ENCODE results near the gene CYP8B1.

CYP8B1 gene

GRCh38 chr3:42904076-42904475, 28.4 kb upstream of the CYP8B1 start:
- H3K4me3 ChIP-seq: no peak overlapping the region
- TF ChIP-seq FOXP2 (optimal IDR thresholded peaks at IDR 0.05; ENCODE audit: control extremely low read depth, extremely low read length, insufficient read depth) (no peak), EZH2 (IDR thresholded peaks at IDR 0.05) (no peak), POLR2AphosphoS5 (IDR thresholded peaks at IDR 0.05; ENCODE audit: borderline replicate concordance, low read depth, low read length) (no peak)

GRCh38 chr3:42902257-42902656, 26.6 kb upstream of the CYP8B1 start:
- Histone ChIP-seq H3K9me3 (ENCODE audit: low read depth, low read length) (no peaks in the 10 kb centered on the region), H3K27ac (no peak overlapping the region), H3K36me3 (ENCODE audit: insufficient read depth, low read length) (no peaks in the 10 kb centered on the region), H3K9ac (ENCODE audit: insufficient read length) (no peak overlapping the region), H3K4me3 (no peak overlapping the region)
- TF ChIP-seq FOXP2 (optimal IDR thresholded peaks at IDR 0.05; ENCODE audit: control extremely low read depth, extremely low read length, insufficient read depth): no peak
- no peak for TF ChIP-seq POLR2AphosphoS5 (IDR thresholded peaks at IDR 0.05; ENCODE audit: borderline replicate concordance, low read depth, low read length)
- no peak for TF ChIP-seq EZH2 (IDR thresholded peaks at IDR 0.05)
- no peak for DNase-seq (ENCODE audit: low read depth, low spot score)

More at GRCh38 chr3:42904076-42904475, 28.4 kb upstream of the CYP8B1 start:
- H3K27ac ChIP-seq: no peak overlapping the region
- H3K36me3 ChIP-seq (ENCODE audit: insufficient read depth, low read length): no peaks in the 10 kb centered on the region
- H3K9ac ChIP-seq (ENCODE audit: insufficient read length): no peak overlapping the region
- no peak for DNase-seq (ENCODE audit: low read depth, low spot score)
- H3K9me3 ChIP-seq (ENCODE audit: low read depth, low read length): no peaks in the 10 kb centered on the region

DNA sequence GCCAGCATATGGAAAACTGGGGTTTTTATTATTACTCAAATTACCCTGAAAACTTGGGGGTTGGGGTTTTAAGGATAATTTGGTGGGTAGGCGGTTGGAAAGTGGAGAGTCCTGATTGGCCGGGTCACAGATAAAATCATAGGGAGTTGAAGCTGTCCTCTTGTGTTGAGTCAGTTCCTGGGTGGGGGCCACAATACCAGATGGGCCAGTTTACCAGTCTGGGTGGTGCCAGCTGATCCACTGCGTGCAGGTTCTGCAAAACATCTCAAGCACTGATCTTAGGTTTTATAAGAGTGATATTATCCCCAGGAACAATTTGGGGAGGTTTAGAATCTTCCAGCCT, 25.4 kb upstream of the CYP8B1 start:
- H3K9ac ChIP-seq (ENCODE audit: insufficient read length): no peak overlapping the region
- no peak overlapping the region for H3K4me3 ChIP-seq
- no peak overlapping the region for H3K27ac ChIP-seq
- no peaks in the 10 kb centered on the region for H3K9me3 ChIP-seq (ENCODE audit: low read depth, low read length)
- TF ChIP-seq POLR2AphosphoS5 (IDR thresholded peaks at IDR 0.05; ENCODE audit: borderline replicate concordance, low read depth, low read length) (no peak), FOXP2 (optimal IDR thresholded peaks at IDR 0.05; ENCODE audit: control extremely low read depth, extremely low read length, insufficient read depth) (no peak), EZH2 (IDR thresholded peaks at IDR 0.05) (no peak)
- DNase-seq (ENCODE audit: low read depth, low spot score): no peak
- no peaks in the 10 kb centered on the region for H3K36me3 ChIP-seq (ENCODE audit: insufficient read depth, low read length)

- no peak for DNase-seq (ENCODE audit: low read depth, low spot score)
- H3K9me3 ChIP-seq (ENCODE audit: low read depth, low read length): no peaks in the 10 kb centered on the region
- TF ChIP-seq EZH2 (IDR thresholded peaks at IDR 0.05) (no peak), POLR2AphosphoS5 (IDR thresholded peaks at IDR 0.05; ENCODE audit: borderline replicate concordance, low read depth, low read length) (no peak), FOXP2 (optimal IDR thresholded peaks at IDR 0.05; ENCODE audit: control extremely low read depth, extremely low read length, insufficient read depth) (no peak)
- no peak overlapping the region for H3K9ac ChIP-seq (ENCODE audit: insufficient read length)
- no peak overlapping the region for H3K27ac ChIP-seq
- no peaks in the 10 kb centered on the region for H3K36me3 ChIP-seq (ENCODE audit: insufficient read depth, low read length)
- no peak overlapping the region for H3K4me3 ChIP-seq
Observed at GRCh38 chr3:42900226-42901072, 24.8 kb upstream of the CYP8B1 start.

DNA sequence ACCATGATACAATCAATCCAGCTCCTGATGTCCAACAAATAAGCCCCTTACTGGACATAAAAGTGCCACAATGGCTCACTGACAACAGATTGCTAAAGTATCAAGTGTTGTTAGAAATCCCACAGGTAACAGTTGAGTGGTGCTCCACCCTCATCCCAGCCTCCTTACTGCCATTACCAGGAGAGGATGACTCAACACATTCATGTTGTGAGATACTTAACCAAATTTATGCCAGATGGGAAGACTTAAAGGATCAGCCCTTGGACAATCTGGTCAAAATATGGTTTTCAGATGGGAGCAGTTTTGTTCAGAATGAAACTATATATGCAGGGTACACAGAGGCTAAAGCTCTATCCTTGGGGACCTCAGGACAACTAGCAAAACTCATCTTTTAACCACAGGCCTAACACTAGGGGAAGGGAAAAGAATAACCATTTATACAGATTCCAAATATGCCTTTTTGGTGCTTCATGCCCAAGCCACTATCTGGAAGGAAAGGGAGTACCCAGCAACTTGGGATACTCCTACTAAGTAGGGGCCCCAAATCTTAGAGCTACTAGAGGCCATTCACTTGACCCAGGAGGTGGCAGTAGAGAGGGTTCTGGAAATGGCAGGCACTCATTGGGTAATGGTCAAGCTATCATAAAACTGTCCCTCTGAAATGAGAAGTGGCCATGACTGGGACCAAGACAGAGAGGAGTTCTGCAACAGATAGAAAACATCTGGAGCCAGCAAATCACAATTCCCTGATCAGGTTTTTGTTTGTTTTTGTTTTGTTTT, 23.4 kb upstream of the CYP8B1 start:
- H3K9me3 ChIP-seq (ENCODE audit: low read depth, low read length): no peaks in the 10 kb centered on the region
- TF ChIP-seq EZH2 (IDR thresholded peaks at IDR 0.05) (no peak), POLR2AphosphoS5 (IDR thresholded peaks at IDR 0.05; ENCODE audit: borderline replicate concordance, low read depth, low read length) (no peak), FOXP2 (optimal IDR thresholded peaks at IDR 0.05; ENCODE audit: control extremely low read depth, extremely low read length, insufficient read depth) (no peak)
- no peak overlapping the region for H3K9ac ChIP-seq (ENCODE audit: insufficient read length)
- no peak overlapping the region for H3K27ac ChIP-seq
- H3K36me3 ChIP-seq (ENCODE audit: insufficient read depth, low read length): no peaks in the 10 kb centered on the region
- DNase-seq (ENCODE audit: low read depth, low spot score): no peak
- no peak overlapping the region for H3K4me3 ChIP-seq

- no peak for DNase-seq (ENCODE audit: low read depth, low spot score)
- Histone ChIP-seq H3K36me3 (ENCODE audit: insufficient read depth, low read length) (no peaks in the 10 kb centered on the region), H3K9me3 (ENCODE audit: low read depth, low read length) (no peaks in the 10 kb centered on the region), H3K9ac (ENCODE audit: insufficient read length) (no peak overlapping the region), H3K27ac (no peak overlapping the region), H3K4me3 (no peak overlapping the region)
- TF ChIP-seq EZH2 (IDR thresholded peaks at IDR 0.05) (no peak), FOXP2 (optimal IDR thresholded peaks at IDR 0.05; ENCODE audit: control extremely low read depth, extremely low read length, insufficient read depth) (no peak), POLR2AphosphoS5 (IDR thresholded peaks at IDR 0.05; ENCODE audit: borderline replicate concordance, low read depth, low read length) (no peak)
Observed at GRCh38 chr3:42895580-42895868, 19.8 kb upstream of the CYP8B1 start.

DNA sequence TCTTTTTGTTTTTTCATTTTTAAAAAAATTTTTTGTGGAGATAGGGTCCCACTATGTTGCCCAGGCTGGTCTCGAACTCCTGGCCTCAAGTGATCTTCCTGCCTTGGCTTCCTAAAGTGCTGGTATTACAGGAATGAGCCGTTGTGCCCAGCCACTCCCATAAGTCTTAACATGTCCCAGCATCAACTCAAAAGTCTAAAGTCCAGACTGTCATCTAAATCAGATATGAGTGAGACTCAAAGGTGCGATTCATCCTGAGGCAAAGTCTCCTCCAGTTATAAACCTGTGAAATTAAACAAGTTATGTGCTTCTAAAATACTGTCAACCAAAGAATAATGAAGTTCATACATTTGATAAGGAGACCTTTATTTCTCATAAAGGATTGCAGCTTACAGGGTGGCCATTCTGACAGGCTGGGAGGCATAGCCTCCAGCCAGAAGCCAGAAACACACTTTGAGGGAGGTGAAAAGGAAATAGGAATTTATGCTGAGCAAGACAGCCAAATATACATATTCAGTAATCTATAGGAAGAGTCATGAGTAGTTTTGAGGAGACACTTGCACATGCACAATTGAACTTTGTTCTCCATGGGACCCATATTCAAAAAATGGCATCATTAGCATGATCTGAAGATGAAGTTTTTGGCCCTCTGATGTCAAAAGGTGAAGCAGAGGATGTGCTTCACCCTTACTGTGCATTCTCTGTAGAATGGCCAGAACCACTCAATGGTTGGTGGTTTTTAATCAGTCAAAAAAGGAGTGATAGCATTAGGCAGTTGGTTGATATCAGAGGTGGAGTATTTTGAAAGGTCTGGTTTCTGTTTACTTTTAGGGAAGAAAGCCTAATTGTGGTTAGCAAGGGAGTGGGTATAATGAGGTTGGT, 19.3 kb upstream of the CYP8B1 start:
- H3K9me3 ChIP-seq (ENCODE audit: low read depth, low read length): no peaks in the 10 kb centered on the region
- no peak overlapping the region for H3K27ac ChIP-seq
- H3K36me3 ChIP-seq (ENCODE audit: insufficient read depth, low read length): no peaks in the 10 kb centered on the region
- H3K9ac ChIP-seq (ENCODE audit: insufficient read length): no peak overlapping the region
- TF ChIP-seq EZH2 (IDR thresholded peaks at IDR 0.05) (no peak), POLR2AphosphoS5 (IDR thresholded peaks at IDR 0.05; ENCODE audit: borderline replicate concordance, low read depth, low read length) (no peak), FOXP2 (optimal IDR thresholded peaks at IDR 0.05; ENCODE audit: control extremely low read depth, extremely low read length, insufficient read depth) (no peak)
- H3K4me3 ChIP-seq: no peak overlapping the region
- DNase-seq (ENCODE audit: low read depth, low spot score): no peak

DNA sequence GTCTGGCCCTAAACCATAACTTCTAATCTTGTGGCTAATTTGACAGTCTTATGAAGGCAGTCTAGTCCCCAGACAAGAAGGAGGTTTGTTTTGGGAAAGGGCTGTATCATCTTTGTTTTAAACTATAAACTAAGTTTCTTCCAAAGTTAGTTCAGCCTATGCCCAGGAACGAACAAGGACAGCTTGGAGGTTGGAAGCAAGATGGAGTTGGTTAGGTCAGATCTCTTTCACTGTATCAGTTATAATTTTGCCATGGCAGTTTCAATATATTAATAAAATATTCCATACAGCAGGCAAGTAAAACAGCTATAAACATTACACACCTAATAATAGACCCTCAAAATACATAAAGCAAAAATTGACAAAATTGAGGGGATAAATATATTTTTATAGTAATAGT, 17.1 kb upstream of the CYP8B1 start:
- Histone ChIP-seq H3K9me3 (ENCODE audit: low read depth, low read length) (no peaks in the 10 kb centered on the region), H3K36me3 (ENCODE audit: insufficient read depth, low read length) (no peaks in the 10 kb centered on the region), H3K4me3 (no peak overlapping the region), H3K9ac (ENCODE audit: insufficient read length) (no peak overlapping the region), H3K27ac (no peak overlapping the region)
- no peak for DNase-seq (ENCODE audit: low read depth, low spot score)
- TF ChIP-seq EZH2 (IDR thresholded peaks at IDR 0.05) (no peak), FOXP2 (optimal IDR thresholded peaks at IDR 0.05; ENCODE audit: control extremely low read depth, extremely low read length, insufficient read depth) (no peak), POLR2AphosphoS5 (IDR thresholded peaks at IDR 0.05; ENCODE audit: borderline replicate concordance, low read depth, low read length) (no peak)

Data from SK-N-MC (cell line).